Left forelimb (tissue), 1 donor: ENCODE measurements around the gene MTIF3.

Source experiments
- DNase-seq: peaks from one replicate; pipeline ENCODE4 v3.0.0-alpha.2; 2018; ENCODE audit warnings: low spot score

Gene MTIF3, protein sequence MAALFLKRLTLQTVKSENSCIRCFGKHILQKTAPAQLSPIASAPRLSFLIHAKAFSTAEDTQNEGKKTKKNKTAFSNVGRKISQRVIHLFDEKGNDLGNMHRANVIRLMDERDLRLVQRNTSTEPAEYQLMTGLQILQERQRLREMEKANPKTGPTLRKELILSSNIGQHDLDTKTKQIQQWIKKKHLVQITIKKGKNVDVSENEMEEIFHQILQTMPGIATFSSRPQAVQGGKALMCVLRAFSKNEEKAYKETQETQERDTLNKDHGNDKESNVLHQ

DNA sequence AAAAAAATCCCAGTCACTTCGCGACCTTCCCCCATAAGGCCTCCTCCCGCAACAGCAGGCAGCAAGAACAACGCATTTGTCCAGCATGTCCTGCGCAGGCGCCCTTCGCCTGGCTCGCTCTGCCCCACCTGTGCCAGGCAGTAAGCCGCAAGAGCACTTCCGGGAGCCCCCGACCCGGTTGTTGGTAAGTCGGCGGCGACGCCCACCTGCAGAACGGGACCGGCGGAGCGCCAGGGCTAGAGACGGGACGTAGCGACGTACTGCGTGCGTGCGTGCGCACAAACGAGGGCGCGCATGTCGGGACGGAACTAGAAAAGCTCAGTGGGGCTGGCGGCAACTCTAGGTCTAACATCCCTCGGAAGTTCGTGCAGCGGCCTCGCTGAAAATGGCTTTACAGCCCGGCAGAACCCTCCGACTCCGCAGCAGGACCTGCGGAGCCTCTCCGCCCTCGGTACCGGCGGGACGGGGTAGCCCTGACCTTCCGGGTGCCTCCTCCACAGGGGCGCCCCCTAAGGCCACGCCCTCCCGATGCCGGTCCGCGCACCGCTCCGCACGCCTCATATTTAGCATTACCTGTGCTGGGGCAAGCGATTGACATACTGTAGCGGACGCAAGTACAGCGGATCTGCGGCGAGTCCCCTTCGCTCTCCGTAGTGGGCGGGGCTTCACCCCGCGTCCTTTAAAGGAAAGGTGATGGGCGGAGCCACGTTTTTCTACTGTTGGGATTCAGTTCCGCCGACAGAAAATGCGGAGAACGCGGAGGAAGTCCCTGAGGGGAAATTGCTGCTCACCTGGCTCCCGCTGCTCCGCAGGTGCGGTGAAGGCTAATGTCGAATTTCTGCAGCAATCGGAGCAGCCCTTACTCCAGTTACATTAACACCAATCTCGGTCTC, at the start of gene MTIF3:
Gene MTIF3 (minus strand): TSS at position 629 of the 893 bp plus-strand sequence. CDS start 10,116 bp downstream, outside the sequence.
- DNase-seq, result peak; percentile 94

DNA sequence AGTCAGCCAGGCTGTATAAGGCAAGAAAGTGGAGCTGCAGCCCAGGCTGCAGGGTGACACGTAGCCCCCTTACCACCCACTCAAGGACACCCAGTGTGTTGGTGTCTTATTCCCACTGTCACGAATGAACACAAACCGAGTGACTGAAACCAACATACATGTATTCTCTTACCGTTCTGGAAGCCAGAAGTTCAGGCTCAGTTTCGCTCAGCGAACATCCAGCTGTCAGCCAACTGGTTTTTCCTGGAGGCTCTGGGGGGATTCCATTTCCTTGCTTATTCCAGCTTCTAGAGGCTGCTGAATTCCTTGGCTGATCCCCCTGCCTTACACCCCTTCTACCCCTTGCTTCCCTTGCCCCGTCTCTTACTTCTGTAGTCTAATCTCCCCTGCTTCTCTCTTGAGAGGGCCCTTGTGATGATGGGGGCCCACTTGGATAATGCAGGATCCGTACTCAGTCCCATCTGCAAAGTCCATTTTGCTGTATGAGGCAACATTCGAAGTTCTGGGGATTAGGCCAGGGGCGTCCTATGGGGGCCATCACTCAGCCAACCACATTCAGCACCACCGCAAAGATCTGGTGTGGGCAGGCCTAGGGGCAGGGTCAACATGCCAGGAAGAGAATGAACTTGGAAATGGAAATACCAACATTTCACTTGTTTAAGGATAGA, 47.3 kb upstream of the MTIF3 start:
- DNase-seq, result no peak

DNA sequence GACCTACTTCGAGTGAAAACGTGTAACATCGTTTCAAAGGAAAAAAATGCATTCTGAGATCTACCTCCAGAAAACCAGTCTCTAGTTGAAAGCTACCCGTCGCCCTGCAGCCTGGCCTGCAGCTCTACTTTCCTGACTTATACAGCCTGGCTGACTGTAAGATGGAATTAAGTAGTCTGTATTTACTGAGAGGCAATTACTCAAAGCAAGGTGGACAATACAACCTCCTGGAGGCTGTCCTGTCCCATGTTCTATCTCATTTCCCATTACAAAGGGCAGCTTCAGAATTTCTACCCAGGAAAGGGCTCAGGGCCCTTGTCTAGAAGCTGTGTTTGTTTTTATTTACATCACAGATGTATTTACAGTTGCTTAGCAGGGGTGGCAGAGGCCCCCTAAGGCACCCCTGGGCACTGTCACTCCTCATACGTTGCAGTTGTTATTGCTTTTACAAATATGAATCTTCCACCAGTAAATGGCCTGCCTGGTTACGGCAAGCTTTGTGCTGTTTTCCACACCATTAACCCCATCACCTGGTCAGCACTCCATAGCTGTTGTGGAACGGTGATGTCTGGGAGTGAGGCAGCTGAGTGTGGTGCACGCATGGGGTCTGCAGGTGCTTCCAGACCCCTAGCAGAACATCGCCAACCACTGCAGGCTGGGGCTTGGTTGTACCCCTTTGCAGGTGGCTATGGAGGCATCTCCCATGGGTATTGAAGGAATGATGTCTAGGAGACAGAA, 46.3 kb upstream of the MTIF3 start:
- no peak for DNase-seq

DNA sequence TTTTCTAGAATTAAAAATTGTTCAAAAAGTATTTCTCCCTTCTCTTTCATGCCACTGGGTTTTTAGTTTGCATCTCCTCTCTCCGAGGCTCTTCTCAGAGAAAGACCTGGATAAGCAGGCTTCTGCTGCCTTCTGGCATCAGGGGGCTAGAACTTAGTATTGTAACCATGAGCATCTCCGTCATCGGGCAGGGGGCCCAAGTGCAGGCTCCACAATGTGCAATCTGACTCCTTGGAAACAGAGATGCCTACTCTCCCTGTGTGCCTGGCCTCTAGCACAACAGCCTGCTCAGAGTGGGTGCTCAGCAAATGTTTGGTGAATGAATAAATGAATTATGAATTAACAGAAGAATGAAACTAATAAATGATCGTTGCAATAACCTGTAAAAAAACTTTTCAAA, 45.6 kb upstream of the MTIF3 start:
- DNase-seq, result no peak

DNA sequence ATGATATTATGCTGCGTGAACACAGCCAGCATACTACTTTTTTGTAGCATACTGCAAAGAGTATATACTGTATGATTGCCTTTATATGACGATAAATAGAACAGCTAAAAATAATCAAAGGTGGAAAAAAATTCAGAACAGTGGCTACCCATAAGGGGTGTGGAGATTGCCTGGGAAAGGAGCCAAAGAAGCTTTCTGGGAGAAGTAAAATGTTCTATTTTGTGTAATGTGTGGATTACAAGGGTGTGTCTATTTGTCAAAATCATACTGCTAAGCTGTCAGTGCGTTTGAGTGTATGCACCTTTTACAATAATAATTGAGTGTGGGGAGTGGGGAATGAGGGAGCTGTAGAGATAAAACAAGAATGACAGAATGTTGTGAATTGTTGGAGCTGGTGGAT, 45.2 kb upstream of the MTIF3 start:
- DNase-seq, result no peak

DNA sequence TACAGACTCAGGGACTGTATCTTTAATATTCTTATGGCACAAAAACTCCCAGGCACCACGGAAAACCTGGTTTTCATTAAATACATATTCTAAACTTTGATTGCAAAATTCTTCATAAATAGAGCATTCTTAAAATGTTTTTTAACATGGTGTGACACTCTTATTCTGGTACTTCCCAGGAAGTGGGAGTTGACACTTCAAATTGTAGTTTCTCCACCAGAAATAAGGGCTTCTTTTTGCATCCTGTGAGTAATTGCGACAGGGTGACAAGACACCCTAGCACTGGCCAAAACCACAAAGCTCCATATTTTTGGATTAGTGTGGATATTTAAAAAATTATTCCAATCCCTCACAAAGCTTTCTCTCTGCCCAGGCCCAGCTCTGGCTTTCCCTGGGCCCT, 43.6 kb upstream of the MTIF3 start:
- no peak for DNase-seq

DNA sequence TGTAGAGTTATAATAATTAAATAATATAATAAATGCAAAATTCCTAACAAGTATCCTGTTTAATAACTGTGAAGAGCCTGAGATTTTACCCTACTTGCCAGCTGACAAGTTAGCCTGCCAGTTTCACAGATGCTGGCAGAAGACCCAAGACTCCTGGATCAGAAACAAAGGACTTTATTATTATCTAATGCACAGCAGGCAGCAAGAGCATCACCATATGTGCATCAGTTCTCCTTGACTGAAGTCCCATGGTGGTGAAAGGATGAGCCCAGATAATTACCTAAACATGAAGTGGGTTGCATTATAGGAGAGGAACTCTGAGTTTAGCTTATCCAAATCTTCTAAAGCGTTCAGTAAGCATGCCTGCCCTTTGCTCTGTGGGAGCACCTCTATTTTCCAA, 39.1 kb upstream of the MTIF3 start:
- DNase-seq, result no peak

DNA sequence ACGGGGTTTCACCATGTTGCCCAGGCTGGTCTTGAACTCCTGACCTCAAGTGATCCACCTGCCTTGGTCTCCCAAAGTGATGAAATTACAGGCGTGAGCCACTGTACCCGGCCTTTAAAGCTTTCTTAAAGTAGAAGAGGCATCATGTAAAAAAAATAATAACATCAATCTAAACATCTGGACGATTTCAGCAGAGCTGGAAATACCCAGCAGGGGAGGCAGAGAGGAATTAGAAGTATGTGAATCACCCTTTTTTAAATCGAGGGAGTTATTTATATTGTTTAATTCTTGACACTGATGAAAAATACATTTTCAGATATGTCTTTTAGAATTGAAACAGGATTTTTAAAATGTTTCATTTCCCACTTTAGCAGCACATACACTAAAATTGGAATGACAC, 37.4 kb upstream of the MTIF3 start:
- no peak for DNase-seq

DNA sequence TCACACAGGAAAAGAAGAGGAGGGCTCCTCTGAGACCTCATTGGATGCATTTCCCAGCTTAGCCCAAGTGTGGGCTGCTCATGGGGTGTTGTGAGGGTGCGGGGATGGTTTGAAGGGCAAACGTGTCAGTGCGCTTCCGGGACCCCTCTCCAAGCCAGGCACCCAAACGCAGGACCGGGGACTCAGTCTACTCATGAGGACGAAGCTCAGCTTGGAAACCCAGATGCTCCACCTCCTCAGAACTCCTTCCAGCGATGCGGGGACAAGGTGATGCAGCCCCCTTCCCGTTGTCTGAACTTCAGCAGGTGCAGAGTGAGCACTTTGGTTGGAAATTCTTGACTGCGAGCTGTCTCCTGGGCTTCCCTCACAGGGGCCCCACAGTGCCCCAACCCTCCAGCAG, 33.1 kb upstream of the MTIF3 start:
- no peak for DNase-seq

DNA sequence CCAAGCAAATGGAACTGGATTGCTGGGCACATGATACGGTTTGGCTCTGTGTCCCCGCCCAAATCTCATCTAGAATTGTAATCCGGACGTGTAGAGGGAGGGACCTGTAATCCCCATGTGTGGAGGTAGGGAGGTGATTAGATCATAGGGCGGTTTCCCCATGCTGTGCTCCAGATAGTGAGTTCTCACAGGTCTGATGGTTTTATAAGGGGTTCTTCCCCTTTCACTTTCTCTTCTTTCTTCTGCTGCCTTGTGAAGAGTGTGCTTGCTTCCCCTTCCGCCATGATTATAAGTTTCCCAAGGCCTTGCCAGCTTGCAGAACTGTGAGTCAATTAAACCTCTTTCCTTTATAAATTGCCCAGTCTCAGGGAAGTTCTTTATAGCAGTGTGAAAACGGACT, 32.6 kb upstream of the MTIF3 start:
- no peak for DNase-seq

DNA sequence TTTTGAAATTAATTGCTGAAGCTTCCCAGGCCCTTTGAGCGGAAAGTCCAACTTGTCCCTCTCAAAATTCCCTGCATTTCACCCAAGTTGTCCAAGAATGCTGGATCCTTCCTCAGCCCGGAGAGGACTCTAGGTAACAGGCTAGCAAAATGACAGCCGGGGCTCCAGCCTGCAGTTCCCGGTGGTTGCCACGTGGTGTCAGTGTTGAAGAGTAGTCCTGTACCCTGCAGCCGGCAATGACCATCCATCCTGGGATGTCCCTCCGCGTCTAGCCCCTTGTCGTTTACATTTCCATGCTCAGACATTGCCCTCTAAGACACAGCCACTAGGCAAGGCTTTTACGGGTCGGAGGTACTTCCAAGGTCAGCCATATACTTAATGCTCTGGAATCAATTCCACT, 31.4 kb upstream of the MTIF3 start:
- no peak for DNase-seq

DNA sequence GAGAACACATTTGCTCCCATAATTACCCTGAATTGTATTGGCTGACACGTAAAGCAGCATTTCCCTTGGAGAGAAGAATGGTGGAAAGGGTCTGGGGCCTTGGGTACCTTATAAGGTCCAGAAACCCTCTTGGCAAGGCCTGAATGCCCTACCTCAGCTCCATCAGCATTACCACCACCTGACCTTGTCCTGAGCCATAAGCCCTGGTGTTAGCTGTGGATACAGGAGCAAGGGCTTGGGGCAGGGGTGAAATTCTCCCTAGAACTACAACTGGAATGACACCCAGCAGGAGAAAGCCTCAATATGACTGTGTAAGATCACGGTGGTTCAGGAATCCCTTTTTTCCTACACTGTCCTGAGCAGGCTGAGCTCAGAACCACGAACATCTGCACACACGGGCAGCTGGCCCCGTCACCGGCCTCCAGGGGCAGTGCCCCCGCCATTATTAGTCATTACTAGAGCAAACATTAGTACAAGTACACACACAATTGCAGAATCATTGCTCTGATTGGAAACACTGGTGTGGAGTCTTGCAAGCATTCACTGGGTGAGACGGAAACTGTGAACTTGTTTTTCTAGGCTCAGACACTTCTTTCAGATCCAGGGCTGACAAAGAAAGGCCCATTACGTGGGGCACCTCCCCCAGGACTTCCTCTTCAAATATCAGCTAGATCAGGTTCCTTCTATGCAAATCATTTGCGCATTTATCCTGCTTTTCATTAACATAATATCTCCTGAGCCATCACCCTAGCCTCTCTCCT, 26.8 kb upstream of the MTIF3 start:
- no peak for DNase-seq

DNA sequence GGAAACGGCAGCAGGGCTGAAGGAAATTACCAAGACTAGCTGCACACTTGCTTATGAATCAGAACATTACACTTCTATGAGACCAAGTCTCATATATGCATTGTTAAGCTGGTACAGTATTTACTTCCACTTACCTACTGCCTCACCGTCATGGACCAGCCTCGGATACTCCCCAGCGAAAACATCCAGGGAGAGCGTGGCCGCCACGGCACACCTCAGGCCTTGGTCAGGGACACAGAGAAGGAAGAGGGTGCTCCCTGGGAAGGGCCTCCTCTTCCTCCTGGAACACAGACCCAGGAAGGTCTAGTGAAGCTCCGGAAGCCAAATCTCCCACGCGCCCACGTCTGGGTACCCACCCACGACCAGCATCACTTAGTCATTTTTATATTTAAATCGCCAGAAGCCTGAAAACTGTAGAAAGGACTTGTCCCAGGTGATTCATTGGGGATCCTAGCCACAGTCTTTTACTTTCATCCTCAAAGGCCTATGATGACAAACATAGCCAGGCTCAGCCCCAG, 24.4 kb upstream of the MTIF3 start:
- no peak for DNase-seq

DNA sequence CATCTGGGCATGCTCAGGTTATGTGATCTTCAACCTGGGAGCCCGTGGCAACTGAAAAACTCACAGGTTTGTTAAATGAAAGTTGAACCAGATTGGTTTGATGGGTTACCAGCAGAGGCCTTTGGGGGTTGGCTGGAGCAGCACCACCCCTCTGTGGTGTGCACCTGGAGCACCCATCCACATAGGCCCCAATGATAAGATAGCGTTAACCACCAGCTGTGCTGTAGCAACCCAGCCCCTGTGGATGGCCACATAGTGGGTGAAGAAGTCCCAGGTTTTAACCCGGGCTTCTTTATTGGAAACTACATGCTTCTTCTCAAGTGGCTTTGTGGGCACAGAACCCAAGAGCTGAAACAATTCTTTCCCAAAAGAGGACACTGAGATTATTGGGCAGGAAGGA, 22.6 kb upstream of the MTIF3 start:
- no peak for DNase-seq

DNA sequence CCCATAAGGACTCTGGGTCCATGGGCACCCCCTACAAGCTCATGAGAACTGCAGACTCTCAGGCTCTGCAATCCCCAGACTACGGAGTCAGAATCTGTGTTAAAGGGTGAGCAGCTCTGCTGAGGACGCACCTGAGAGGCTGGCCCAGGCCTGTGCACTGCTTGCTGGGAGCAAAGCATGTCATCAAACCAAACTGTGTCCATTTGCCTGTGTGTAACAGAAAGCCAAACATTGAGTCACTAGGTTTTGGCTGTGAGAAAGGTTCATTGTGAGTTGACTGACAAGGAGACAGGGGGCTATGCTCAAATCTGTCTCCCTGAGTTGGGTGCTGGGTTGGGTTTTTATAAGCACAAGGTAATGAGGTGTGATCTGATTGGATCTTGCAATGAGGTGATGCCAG, 22.1 kb upstream of the MTIF3 start:
- no peak for DNase-seq

DNA sequence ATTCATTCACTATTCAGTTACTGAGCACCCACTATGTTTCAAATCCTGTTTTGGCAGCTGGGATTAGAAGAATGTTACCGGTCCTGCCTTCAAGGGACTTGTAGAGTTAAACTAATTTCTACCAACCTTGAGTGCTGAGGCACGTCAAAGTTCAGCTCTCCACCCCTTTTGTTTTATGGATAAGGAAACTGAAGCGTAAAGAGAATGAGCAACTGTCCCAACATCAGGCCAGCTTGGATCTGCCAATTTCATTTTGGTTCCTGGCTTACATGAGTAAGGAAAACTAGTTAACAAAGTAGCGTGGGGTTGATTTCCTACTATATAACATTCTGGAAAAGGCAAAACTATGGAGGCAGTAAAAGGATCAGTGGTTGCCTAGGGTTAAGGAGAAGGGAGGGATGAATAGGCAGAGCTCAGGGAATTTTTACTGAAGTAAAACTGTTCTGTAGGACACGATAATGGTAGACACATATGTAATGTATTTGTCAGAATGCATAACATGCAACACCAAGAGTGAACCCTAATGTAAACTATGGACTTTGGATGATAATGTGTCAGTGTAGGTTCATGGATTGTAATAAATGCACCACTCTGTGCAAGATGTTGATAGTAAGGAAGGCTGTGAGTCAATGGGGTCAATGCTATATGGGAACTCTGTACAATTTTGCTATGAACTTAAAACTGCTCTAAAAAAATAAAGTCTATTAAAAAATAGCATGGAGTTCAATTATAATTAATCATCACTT, 19.9 kb upstream of the MTIF3 start:
- no peak for DNase-seq

DNA sequence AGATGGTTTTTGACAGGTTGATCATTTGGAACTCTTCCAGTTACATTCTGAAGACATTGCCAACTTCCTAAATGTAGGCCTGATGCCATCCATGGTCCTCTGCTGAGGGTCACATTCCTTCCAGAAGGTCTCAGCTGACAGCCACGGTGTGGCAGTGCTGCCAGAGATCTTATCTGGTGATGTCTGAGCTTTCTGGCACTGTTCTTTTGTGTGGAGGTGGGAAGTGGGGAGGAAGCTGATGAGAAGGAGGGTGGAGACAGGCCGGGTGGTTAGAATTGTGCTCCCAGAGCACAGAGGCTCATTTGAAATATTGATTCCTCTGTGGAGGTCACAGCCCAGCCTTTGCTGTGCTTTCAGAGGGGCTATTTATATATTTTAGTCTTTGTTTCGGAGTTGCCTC, 16.1 kb upstream of the MTIF3 start:
- no peak for DNase-seq

DNA sequence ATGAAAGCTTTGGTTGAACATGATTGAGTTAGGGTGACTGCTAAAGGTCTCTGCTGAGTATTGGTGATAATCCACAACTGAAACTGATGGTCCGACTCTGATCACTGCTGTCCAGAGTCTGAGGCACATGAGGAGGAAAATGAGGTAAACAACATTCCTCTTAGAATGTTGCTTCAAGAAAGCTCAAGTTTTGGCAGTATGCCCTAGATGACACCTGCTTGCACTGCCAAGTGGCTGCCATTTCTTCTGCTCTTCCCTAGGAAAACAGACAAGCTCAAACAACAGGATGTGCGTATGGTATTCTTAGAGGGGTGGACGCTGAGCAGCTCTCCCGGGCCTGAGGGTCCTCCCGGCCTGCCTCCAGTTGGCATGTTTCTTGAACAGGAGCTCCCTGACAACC, 15.2 kb upstream of the MTIF3 start:
- DNase-seq, result no peak

DNA sequence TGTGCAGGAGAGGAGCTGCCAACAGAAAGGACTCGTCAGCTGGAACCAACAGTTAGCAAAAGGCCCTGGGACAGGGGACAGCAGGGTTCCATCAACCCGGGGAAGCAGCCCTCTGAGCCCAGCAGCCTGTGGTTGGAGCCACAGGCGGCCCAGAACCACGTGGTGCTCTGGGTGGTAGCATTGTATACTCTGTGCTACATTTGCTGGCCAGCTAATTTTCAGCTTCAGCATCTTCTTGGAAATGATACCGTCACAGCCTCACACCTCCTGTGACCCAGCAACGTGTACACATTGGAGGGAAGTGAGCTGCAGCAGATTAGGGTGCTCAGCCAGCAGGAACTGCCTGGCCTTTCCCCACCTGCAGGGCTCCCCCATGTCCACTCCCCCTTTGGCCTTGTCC, 13.1 kb upstream of the MTIF3 start:
- no peak for DNase-seq

DNA sequence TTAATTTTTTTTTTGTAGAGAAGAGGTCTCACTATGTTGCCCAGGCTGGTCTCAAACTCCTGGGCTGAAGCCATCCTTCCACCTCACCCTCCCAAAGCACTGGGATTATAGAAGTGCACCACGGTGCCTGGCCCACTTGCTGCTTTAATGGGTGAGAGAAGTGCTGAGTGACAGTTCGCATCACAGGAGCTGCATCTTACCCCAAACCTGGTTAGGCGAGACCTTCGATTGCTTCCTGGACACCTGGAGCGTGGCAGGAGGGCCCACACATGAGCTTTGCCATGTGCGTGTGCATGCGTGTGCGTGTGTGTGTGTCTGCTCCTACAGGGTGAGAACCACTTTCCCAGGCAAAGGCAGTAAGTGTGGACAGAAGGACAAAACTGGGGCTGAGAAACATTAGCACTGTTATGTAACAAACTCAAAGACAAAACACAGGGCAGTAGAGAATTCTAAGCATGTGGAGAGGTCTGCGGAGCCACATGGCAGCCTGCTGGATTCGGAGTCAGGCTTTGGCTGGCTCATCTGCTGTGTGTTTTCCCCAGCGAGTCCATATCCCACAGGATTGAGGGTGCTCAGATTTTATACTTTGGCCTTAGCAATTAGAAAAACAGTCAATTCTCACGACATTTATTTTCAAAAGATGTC, 11.7 kb upstream of the MTIF3 start:
- no peak for DNase-seq
